Stomach (tissue), 9 donors: ENCODE results near the gene PRKAG1. TPM values are rescaled to one million over a fixed set of nuclear protein-coding genes. Genes with fewer than 3 reads are reported as not detected.

ENCODE experiments used
- DNase-seq, 2 donors: peaks; one replicate each; pipeline versions ENCODE4 v3.0.0 to v3.0.0-alpha.2; 2013 to 2019
- H3K27ac ChIP-seq, 5 donors: fragments of 200-600 bp in 4 of 5; sonication (generic) in 4 of 5; one replicate each; pipeline ENCODE4 v1.5.1; 2013 to 2019; ENCODE audit warnings: mild to moderate bottlenecking in 1 of 5, moderate library complexity in 1 of 5
- H3K27me3 ChIP-seq, 3 donors: fragments of 200-600 bp; sonication (generic); one replicate each; pipeline ENCODE4 v1.5.1; 2017 to 2019; ENCODE audit warnings: mixed run types in 1 of 3
- H3K36me3 ChIP-seq, 4 donors: fragments of 200-600 bp; sonication (generic); 1 replicate in 3 of 4; 2 replicates in 1 of 4; pipeline ENCODE4 v1.5.1; 2016 to 2019
- H3K4me1 ChIP-seq, 4 donors: fragments of 200-600 bp; sonication (generic); one replicate each; pipeline ENCODE4 v1.5.1; 2016 to 2019
- H3K4me3 ChIP-seq, 4 donors: fragments of 200-600 bp; sonication (generic) in 3 of 4; one replicate each; pipeline ENCODE4 v1.5.1; 2016 to 2019; ENCODE audit warnings: mild to moderate bottlenecking in 1 of 4
- H3K9me3 ChIP-seq, 4 donors: fragments of 200-600 bp; sonication (generic); one replicate each; pipeline ENCODE4 v1.5.1; 2016 to 2019
- EP300 ChIP-seq: sonication (generic); formaldehyde crosslinking; IDR thresholded peaks from one replicate; pipeline ENCODE4 v1.6.1; 2017; ENCODE audit warnings: antibody characterized with exemption
- POLR2A ChIP-seq, 4 donors: fragments of 450-650 bp; IDR thresholded peaks; one replicate each; pipeline ENCODE4 v1.6.1; 2016; ENCODE audit warnings: antibody characterized with exemption in 4 of 4, control low read depth in 2 of 4, mild to moderate bottlenecking in 1 of 4, moderate library complexity in 1 of 4
- POLR2AphosphoS5 ChIP-seq, 3 donors: sonication (generic); formaldehyde crosslinking; IDR thresholded peaks; one replicate each; pipeline ENCODE4 v1.6.1; 2016; ENCODE audit warnings: antibody characterized with exemption in 3 of 3
- WGBS, 5 donors: extraction: QIAGEN DNeasy Blood & Tissue Kit in 3 of 5; methylation state at CpG; one replicate each; pipeline versions ENCODE4 v1.1.5 to v1.1.7; 2013 to 2018; 5-methylcytosine and 5-hydroxymethylcytosine counted together
- intact Hi-C: fragments of 100-400 bp; cut with DNase I; formaldehyde crosslinking; loops from one replicate; pipeline ENCODE4 v1.15.1; 2023; ENCODE audit warnings: low total_unique reads
- polyA plus RNA-seq, 3 donors: library from polyadenylated mRNA; stranded (reverse); fragments of 200-250 nt; gene quantifications; one replicate each; pipeline ENCODE4 v1.2.3, GENCODE V29; 2013
- total RNA-seq, 5 donors: library from RNA; depleted of rRNA; stranded (reverse); fragments of >200 nt; gene quantifications; one replicate each; pipeline versions ENCODE4 v1.1.0 to v1.2.3, GENCODE V29; 2014 to 2016
- TF ChIP-seq, protein P1 (sequence below), 7 experiments: fragments of 450-650 bp in 4 of 7; fragments of 200-600 bp in 3 of 7; sonication (generic) in 3 of 7; IDR thresholded peaks; one replicate each; pipeline ENCODE4 v1.5.1; 2016 to 2019; ENCODE audit warnings: antibody characterized with exemption in 7 of 7, control low read depth in 2 of 7, mild to moderate bottlenecking in 1 of 7
- donor health status: healthy with polysubstance abuse.
- donor health status: Bipolar disorder and iron deficiency.
- donor health status: healthy.

Gene PRKAG1
- total and polyA plus RNA-seq, 8 donors = 5.8 to 68.7 (median 43.2) TPM

GRCh38 chr12:49038291-49038955 lies 19.8 kb upstream of the PRKAG1 start:
- H3K27ac ChIP-seq = no peak overlapping the region
- no peak overlapping the region for H3K4me3 ChIP-seq
- WGBS, 5 donors = 90 to 94% (median 94%) methylated on average over 17 to 20 of the region's 20 CpGs
- no peak for DNase-seq
- no peaks in the 10 kb centered on the region for H3K27me3 ChIP-seq
- intact Hi-C loops = no loop called here
- TF ChIP-seq EP300 = no peak
- TF ChIP-seq, protein P1, sequence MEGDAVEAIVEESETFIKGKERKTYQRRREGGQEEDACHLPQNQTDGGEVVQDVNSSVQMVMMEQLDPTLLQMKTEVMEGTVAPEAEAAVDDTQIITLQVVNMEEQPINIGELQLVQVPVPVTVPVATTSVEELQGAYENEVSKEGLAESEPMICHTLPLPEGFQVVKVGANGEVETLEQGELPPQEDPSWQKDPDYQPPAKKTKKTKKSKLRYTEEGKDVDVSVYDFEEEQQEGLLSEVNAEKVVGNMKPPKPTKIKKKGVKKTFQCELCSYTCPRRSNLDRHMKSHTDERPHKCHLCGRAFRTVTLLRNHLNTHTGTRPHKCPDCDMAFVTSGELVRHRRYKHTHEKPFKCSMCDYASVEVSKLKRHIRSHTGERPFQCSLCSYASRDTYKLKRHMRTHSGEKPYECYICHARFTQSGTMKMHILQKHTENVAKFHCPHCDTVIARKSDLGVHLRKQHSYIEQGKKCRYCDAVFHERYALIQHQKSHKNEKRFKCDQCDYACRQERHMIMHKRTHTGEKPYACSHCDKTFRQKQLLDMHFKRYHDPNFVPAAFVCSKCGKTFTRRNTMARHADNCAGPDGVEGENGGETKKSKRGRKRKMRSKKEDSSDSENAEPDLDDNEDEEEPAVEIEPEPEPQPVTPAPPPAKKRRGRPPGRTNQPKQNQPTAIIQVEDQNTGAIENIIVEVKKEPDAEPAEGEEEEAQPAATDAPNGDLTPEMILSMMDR (IDR thresholded peaks at IDR 0.05) = no peak
- TF ChIP-seq POLR2AphosphoS5 (IDR thresholded peaks at IDR 0.05) = no peak
- TF ChIP-seq POLR2A (IDR thresholded peaks at IDR 0.05) = no peak
- H3K36me3 ChIP-seq = peaks cover 95 to 100% (median 98%) of the 10 kb centered on the region in 4 donors
- no peaks in the 10 kb centered on the region for H3K9me3 ChIP-seq
- no peaks in the 10 kb centered on the region for H3K4me1 ChIP-seq

DNA sequence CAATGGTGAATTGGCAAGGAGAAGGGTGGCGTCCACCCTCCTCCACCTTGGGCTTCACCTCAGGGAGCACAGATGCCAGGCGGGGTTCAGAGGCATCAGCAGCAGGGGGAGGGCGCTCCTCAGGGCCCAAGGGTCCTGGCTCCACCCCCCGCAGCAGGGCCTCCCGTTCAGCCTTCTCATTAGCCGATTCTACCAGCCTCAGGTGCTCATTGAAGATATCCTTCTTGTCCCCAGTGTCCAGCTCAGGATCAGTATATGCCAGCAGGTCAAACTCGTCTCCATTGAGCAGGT lies 19.3 kb upstream of the PRKAG1 start:
- H3K27me3 ChIP-seq = no peaks in the 10 kb centered on the region
- intact Hi-C loops = no loop called here
- DNase-seq = no peak
- TF ChIP-seq, protein P1 (IDR thresholded peaks at IDR 0.05) = no peak
- TF ChIP-seq POLR2A (IDR thresholded peaks at IDR 0.05) (no peak), EP300 (no peak), POLR2AphosphoS5 (IDR thresholded peaks at IDR 0.05) (no peak)
- no peaks in the 10 kb centered on the region for H3K9me3 ChIP-seq
- H3K36me3 ChIP-seq = peaks cover 95 to 100% (median 98%) of the 10 kb centered on the region in 4 donors
- H3K27ac ChIP-seq = no peak overlapping the region
- no peak overlapping the region for H3K4me3 ChIP-seq
- H3K4me1 ChIP-seq = no peaks in the 10 kb centered on the region
- WGBS, 5 donors = 82 to 93% (median 89%) methylated on average over 1 to 7 of the region's 7 CpGs

GRCh38 chr12:49037111-49037946 lies 18.8 kb upstream of the PRKAG1 start:
- 87 to 94% (median 92%) methylated on average over 7 to 9 of the region's 9 CpGs for WGBS, 5 donors
- peaks cover 95 to 100% (median 98%) of the 10 kb centered on the region in 4 donors for H3K36me3 ChIP-seq
- H3K27ac ChIP-seq = no peak overlapping the region
- no peak for TF ChIP-seq POLR2AphosphoS5 (IDR thresholded peaks at IDR 0.05)
- no peaks in the 10 kb centered on the region for H3K27me3 ChIP-seq
- H3K4me1 ChIP-seq = no peaks in the 10 kb centered on the region
- no peak for DNase-seq
- no peak overlapping the region for H3K4me3 ChIP-seq
- H3K9me3 ChIP-seq = no peaks in the 10 kb centered on the region
- intact Hi-C loops = no loop called here

GRCh38 chr12:49036029-49036428 lies 17.5 kb upstream of the PRKAG1 start:
- 62 to 93% (median 79%) methylated on average over 4 of the region's 4 CpGs for WGBS, 5 donors
- intact Hi-C loops = no loop called here
- H3K27ac ChIP-seq = no peak overlapping the region
- no peaks in the 10 kb centered on the region for H3K9me3 ChIP-seq
- peaks cover 95 to 100% (median 98%) of the 10 kb centered on the region in 4 donors for H3K36me3 ChIP-seq
- TF ChIP-seq POLR2A (IDR thresholded peaks at IDR 0.05) (no peak), POLR2AphosphoS5 (IDR thresholded peaks at IDR 0.05) (no peak), EP300 (no peak)
- TF ChIP-seq, protein P1 (IDR thresholded peaks at IDR 0.05) = no peak
- DNase-seq = no peak
- no peak overlapping the region for H3K4me3 ChIP-seq
- H3K27me3 ChIP-seq = no peaks in the 10 kb centered on the region
- H3K4me1 ChIP-seq = no peaks in the 10 kb centered on the region

- Histone ChIP-seq H3K27me3 (no peaks in the 10 kb centered on the region), H3K4me1 (no peaks in the 10 kb centered on the region), H3K9me3 (no peaks in the 10 kb centered on the region), H3K36me3 (peaks cover 81 to 99% (median 96%) of the 10 kb centered on the region in 4 donors), H3K27ac (peak overlapping the region in 1 of 5 donors; percentile 4), H3K4me3 (no peak overlapping the region)
- no peak for DNase-seq
- intact Hi-C loops = no loop called here
- no peak for TF ChIP-seq POLR2A (IDR thresholded peaks at IDR 0.05)
- 50 to 88% (median 85%) methylated on average over 1 to 4 of the region's 4 CpGs for WGBS, 5 donors
These were observed 15.7 kb upstream of the PRKAG1 start for GRCh38 chr12:49034286-49034622.
